ENCODE data around the gene SIGLEC6. TPM values are rescaled to one million over a fixed set of nuclear protein-coding genes. Genes with fewer than 3 reads are reported as not detected.

Gene SIGLEC6
- total and polyA plus RNA-seq, 5 donors = 0.25 to 0.37 (median 0.35) TPM; not detected in 2

DNA sequence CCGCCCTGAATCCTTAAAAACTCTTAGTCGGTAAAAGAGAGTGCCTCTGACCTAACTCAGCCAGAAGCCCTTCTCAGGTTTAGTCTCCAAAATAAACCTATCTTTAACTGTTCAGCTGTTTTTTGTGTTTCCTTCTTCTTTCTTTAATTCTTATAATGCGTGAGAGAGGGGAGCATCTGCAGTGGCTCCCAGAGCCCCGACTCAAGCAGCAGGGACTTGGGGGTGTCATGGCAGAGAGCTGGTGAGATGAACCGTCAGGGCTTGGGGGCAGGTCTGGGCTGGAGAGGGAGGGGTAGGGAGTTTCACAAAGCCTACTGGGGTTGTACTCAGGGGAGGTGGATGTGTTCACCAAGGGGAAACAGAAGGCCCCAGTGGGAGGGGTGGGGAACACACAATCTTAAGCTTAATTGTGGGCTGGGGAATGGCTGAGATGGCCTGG is 16.8 kb upstream of the SIGLEC6 start:
- no peak for DNase-seq
- ATAC-seq = no peak
- H3K27me3 ChIP-seq (ENCODE audit: control insufficient read depth, insufficient read depth) = no peaks in the 10 kb centered on the region

DNA sequence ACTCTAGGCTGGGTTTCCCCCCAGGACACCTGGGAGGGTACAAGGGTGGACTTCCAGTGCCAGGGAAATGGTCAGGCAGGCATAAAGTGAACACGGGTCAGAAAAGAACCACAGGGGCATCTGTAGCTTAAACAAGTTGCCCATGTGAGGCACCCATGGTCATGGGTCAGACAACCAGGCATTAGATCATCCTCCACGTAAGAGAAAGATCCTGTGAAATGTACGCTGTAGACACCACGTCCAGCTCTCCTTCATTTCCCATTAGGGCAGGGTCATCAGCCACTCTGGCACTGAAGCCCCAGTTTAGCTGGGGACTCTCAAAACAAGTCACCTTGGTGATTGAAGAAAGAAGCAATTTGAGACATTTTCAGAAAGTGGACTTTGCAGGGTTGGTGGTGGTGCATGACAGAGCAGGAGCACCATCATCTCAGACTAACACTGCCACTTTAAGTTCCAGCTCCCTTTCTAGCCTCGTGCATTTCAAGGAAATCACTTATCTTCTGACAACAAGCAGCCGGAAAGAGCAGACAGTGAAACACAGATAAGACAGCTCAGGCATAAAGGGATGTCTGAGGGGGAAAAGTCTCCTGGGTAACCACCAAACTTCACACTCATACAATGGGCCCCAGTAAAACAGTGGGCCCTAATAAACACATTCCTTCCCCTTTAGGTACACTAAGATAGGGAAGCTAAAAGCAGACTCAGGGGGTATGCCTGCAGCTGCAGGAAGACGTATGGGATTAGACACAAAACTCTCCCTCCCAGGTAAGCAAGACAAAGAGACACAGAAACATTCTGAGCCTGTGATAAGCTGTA is 16.1 kb upstream of the SIGLEC6 start:
- intact Hi-C loops (cut with DNase I) = no loop called here
- no peaks in the 10 kb centered on the region for H3K9me3 ChIP-seq (ENCODE audit: control insufficient read depth, low read length)
- H3K27ac ChIP-seq (ENCODE audit: low read length) = no peak overlapping the region
- H3K4me3 ChIP-seq (ENCODE audit: low read length) = no peak overlapping the region
- DNase-seq = no peak
- H3K4me1 ChIP-seq (ENCODE audit: control insufficient read depth, insufficient read depth, low read length) = no peaks in the 10 kb centered on the region
- H3K27me3 ChIP-seq (ENCODE audit: control insufficient read depth, insufficient read depth) = no peaks in the 10 kb centered on the region
- peak in 1 of 2 donors; percentile 62 for ATAC-seq
- 29% methylated on average over 7 of the region's 7 CpGs for WGBS

More for the DNA sequence above, 16.8 kb upstream of the SIGLEC6 start:
- intact Hi-C loops (cut with DNase I) = no loop called here
- H3K27ac ChIP-seq (ENCODE audit: low read length) = no peak overlapping the region
- H3K4me1 ChIP-seq (ENCODE audit: control insufficient read depth, insufficient read depth, low read length) = no peaks in the 10 kb centered on the region
- H3K9me3 ChIP-seq (ENCODE audit: control insufficient read depth, low read length) = no peaks in the 10 kb centered on the region
- no peak overlapping the region for H3K4me3 ChIP-seq (ENCODE audit: low read length)
- 50% methylated on average over 5 of the region's 5 CpGs for WGBS

DNA sequence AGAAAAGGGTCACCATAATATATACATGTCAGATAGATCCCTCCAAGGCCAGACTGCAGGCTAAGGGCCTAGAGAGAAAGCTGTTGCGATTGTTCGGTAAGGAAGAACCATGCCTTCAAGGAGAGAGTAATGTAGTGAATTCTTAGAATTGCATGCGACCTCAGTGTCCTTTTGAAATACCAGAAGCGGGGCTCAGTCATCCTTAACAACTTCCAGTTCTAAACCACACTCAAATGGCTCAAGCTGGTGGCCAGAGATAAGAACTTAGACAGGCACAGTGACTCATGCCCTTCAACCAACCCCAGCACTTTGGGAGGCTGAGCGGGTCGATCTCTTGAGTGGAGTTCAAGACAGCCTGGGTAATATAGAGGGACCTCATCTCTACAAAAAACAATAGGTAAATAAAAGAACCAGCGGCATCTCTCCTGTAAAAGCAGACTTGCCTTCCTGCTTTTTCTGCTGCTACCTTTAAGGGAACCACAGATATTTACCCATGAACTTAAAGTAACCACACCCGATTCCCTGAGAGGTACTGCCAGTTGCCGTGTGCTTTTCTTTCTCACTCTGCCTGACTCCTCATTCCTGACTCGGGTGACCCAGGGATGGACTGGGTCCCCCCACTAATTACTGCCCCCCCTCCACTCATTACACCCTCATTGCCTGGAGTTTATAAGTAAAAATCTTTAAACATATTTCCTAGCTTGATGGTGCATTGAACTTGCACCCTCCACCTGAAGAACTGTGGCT is 15.4 kb upstream of the SIGLEC6 start:
- Histone ChIP-seq H3K27me3 (ENCODE audit: control insufficient read depth, insufficient read depth) (no peaks in the 10 kb centered on the region), H3K9me3 (ENCODE audit: control insufficient read depth, low read length) (no peaks in the 10 kb centered on the region), H3K4me1 (ENCODE audit: control insufficient read depth, insufficient read depth, low read length) (no peaks in the 10 kb centered on the region), H3K27ac (ENCODE audit: low read length) (no peak overlapping the region), H3K4me3 (ENCODE audit: low read length) (no peak overlapping the region)
- WGBS = 43% methylated on average over 10 of the region's 10 CpGs
- intact Hi-C loops (cut with DNase I) = no loop called here
- DNase-seq = no peak
- ATAC-seq = peak in 1 of 2 donors; percentile 77

DNA sequence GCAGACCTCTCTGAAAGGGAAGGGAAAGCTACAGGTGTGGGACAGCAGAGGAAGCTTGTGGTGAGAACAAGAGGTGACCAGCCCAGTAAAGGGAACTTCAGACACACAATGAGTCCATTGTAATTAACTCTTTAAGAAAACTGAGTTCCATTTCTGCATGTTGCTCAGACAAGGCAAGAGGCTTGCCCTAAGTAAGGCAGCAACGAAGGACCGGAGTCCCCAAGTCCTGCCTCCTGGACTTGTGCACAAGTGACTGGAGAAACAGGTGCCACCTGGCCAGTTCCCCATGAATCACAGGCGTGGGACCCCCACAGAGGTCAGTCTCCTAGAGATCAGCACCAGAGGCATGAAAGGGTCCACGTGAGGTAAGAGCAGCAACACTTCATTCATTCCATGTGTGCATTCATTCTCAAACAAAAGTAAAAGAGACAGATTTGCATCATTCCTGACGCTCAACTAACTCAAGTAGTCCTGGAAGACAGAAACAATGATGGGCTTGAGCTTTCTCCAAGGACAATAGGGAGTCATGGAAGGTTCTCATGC is 14.7 kb upstream of the SIGLEC6 start:
- no peak for DNase-seq
- Histone ChIP-seq H3K27me3 (ENCODE audit: control insufficient read depth, insufficient read depth) (no peaks in the 10 kb centered on the region), H3K27ac (ENCODE audit: low read length) (no peak overlapping the region), H3K4me1 (ENCODE audit: control insufficient read depth, insufficient read depth, low read length) (no peaks in the 10 kb centered on the region), H3K4me3 (ENCODE audit: low read length) (no peak overlapping the region), H3K9me3 (ENCODE audit: control insufficient read depth, low read length) (no peaks in the 10 kb centered on the region)
- 62% methylated on average over 5 of the region's 5 CpGs for WGBS
- intact Hi-C loops (cut with DNase I) = no loop called here
- no peak for ATAC-seq

DNA sequence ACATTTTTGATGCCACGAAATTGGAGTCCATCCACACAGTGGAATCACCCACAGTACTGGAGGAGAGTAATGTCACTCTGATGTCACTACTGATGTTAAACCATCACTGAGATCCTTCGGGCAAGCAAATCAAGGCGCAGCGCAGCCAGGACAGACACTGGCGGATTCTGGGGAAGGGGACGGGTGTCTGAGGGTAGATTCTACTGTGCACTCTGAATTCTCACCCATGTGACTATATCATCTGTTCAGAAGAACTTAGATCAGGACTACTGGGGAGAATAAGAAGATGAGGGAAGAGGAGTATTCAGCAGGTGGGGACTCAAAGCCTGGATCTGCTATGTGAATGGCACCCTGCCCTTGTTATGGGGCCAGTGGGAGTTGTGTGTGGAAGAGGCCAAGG is 12.6 kb upstream of the SIGLEC6 start:
- H3K27me3 ChIP-seq (ENCODE audit: control insufficient read depth, insufficient read depth) = no peaks in the 10 kb centered on the region
- ATAC-seq (no peak), DNase-seq (no peak)
- WGBS = 80% methylated on average over 6 of the region's 6 CpGs
- no peaks in the 10 kb centered on the region for H3K4me1 ChIP-seq (ENCODE audit: control insufficient read depth, insufficient read depth, low read length)
- no peaks in the 10 kb centered on the region for H3K9me3 ChIP-seq (ENCODE audit: control insufficient read depth, low read length)
- no peak overlapping the region for H3K27ac ChIP-seq (ENCODE audit: low read length)
- no peak overlapping the region for H3K4me3 ChIP-seq (ENCODE audit: low read length)
- intact Hi-C loops (cut with DNase I) = no loop called here

DNA sequence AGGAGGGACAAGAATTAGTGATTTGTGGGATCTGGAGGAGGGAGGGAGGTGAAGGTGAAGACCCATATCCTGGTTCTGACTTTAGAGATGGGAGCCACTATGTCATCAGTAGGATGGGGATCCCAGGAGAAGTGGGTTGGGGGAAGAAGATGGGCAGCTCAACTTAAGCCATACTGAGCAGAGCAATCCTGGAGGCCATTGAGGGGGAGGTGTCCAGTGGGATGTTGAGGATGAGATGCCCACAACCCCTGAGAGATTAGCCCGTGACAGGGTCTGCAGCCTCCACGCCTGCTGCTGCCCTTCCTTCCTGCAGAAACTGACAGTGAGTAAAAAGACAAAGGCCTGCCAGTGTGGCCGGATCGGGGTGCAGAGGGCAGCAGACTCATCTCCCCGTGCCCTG is 11.2 kb upstream of the SIGLEC6 start:
- Histone ChIP-seq H3K4me1 (ENCODE audit: control insufficient read depth, insufficient read depth, low read length) (no peaks in the 10 kb centered on the region), H3K27me3 (ENCODE audit: control insufficient read depth, insufficient read depth) (peaks cover 3% of the 10 kb centered on the region), H3K9me3 (ENCODE audit: control insufficient read depth, low read length) (no peaks in the 10 kb centered on the region), H3K27ac (ENCODE audit: low read length) (no peak overlapping the region), H3K4me3 (ENCODE audit: low read length) (no peak overlapping the region)
- intact Hi-C loops (cut with DNase I) = no loop called here
- ATAC-seq (no peak), DNase-seq (no peak)
- 56% methylated on average over 5 of the region's 5 CpGs for WGBS

DNA sequence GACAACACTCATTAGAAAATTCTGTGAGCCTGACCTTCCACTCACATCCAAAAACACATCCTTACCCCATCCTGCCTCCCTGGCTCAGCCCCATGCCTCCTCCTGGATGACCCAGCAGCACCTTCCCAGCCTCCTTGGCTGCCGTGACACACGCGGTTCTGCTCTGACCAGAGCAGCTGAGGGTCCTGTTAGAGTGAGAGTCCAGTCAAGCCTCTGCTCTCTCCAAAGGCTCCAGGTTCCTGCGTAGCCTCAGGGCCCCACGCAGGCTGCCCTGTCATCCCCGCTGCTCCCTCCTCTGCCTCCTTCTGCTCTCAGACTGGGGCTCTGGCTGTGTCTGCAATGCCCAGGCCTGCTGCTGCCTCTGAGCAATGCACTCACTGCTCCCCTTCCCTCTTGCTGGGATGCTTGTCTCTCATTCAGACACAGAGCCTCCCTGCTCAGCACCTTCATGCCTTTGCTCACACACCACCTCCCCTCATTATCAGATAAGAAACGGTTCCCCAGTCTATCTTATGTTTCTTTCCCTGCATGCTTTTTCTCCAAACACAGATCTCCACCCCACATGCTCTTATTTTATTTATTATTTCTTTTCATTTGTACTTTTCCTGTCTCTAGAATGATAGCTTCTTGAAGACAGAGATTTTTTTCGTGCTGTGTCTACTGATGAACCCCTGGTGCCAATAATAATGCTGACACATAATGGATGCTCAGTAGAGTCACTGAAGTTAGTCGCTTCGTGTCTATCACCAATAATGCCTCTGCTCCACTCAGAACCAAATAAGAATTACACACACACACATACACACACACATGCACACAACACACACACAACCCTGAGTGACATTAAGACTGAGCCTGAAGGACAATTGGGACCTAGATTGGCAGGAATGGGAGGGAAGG is 10.2 kb upstream of the SIGLEC6 start:
- peak in 1 of 2 donors; percentile 33 for ATAC-seq
- no peak overlapping the region for H3K4me3 ChIP-seq (ENCODE audit: low read length)
- no peaks in the 10 kb centered on the region for H3K4me1 ChIP-seq (ENCODE audit: control insufficient read depth, insufficient read depth, low read length)
- WGBS = 60% methylated on average over 10 of the region's 10 CpGs
- H3K27me3 ChIP-seq (ENCODE audit: control insufficient read depth, insufficient read depth) = peaks cover 3% of the 10 kb centered on the region
- no peaks in the 10 kb centered on the region for H3K9me3 ChIP-seq (ENCODE audit: control insufficient read depth, low read length)
- intact Hi-C loops (cut with DNase I) = no loop called here
- no peak for DNase-seq
- no peak overlapping the region for H3K27ac ChIP-seq (ENCODE audit: low read length)

DNA sequence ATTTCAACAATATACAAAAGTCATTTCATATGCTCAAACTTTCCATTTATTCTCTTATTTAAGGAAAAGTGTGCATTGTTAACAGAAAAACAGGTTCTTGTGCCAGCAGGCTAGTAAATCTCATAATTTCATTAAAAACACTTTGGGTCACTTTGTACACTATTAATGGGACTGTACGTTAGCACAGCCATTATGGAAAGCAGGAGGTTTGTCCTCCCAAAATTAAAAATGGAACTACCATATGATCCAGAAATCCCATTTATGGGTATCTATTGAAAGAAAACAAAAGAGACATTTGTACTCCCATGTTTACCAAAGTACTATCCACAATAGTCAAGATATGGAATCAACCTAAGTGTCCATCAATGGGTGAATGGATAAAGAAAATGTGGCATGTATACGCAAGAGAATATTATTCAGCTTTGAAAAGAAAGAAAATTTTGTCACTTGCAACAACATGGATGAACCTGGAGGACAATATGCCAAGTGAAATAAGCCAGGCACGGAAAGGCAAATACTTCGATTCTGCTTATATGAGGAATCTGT is 8.4 kb upstream of the SIGLEC6 start:
- no peaks in the 10 kb centered on the region for H3K9me3 ChIP-seq (ENCODE audit: control insufficient read depth, low read length)
- intact Hi-C loops (cut with DNase I) = no loop called here
- no peak overlapping the region for H3K27ac ChIP-seq (ENCODE audit: low read length)
- no peak overlapping the region for H3K4me3 ChIP-seq (ENCODE audit: low read length)
- ATAC-seq (no peak), DNase-seq (no peak)
- peaks cover 3% of the 10 kb centered on the region for H3K27me3 ChIP-seq (ENCODE audit: control insufficient read depth, insufficient read depth)
- H3K4me1 ChIP-seq (ENCODE audit: control insufficient read depth, insufficient read depth, low read length) = no peaks in the 10 kb centered on the region
- 84% methylated on average over 4 of the region's 4 CpGs for WGBS

DNA sequence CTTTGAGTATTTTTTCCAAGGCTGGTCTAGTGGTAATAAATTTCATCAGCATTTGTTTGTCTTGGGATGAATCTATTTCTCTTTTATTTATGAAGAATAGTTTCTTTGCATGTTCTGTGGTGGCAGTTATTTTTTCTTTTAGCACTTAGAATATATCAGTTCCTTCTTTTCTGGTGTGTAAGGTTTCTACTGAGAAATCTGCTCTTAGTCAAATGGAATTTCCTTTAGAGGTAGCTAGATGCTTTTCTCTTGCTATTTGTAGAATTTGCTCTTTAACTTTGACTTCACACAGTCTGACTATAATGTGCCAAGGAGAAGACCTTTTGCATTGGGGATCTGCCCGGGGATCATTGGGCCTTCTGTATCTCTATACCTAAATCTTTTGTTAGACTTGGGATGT is 4.1 kb upstream of the SIGLEC6 start:
- peaks cover 3% of the 10 kb centered on the region for H3K27me3 ChIP-seq (ENCODE audit: control insufficient read depth, insufficient read depth)
- no peak for ATAC-seq
- no peak overlapping the region for H3K4me3 ChIP-seq (ENCODE audit: low read length)
- H3K9me3 ChIP-seq (ENCODE audit: control insufficient read depth, low read length) = no peaks in the 10 kb centered on the region
- H3K4me1 ChIP-seq (ENCODE audit: control insufficient read depth, insufficient read depth, low read length) = no peaks in the 10 kb centered on the region
- DNase-seq = no peak
- intact Hi-C loops (cut with DNase I) = no loop called here
- no peak overlapping the region for H3K27ac ChIP-seq (ENCODE audit: low read length)
- 75% methylated on average over 1 of the region's 1 CpG for WGBS

DNA sequence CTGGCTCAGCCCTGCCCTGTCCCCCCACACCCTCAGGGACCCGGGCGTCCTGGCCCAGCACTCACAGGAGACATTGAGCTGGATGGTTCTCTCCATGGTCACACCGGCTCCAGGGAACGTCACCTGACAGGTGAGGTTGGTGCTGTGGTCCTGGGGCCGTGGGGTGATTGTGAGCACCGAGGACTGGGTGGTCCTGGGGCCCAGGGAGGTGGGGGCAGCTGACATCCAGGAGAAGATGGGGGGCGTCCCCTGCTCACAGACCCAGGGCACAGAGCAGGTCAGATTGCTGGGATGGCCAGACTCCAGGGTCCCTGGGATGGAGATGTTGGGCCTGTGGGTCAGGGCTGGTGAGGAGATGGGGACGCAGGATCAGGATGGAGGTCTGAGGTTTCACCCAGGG is 854 bp downstream of the SIGLEC6 start:
- no peaks in the 10 kb centered on the region for H3K4me1 ChIP-seq (ENCODE audit: control insufficient read depth, insufficient read depth, low read length)
- no peaks in the 10 kb centered on the region for H3K9me3 ChIP-seq (ENCODE audit: control insufficient read depth, low read length)
- H3K27me3 ChIP-seq (ENCODE audit: control insufficient read depth, insufficient read depth) = no peaks in the 10 kb centered on the region
- DNase-seq = no peak
- ATAC-seq = no peak
- 86% methylated on average over 8 of the region's 8 CpGs for WGBS
- H3K27ac ChIP-seq (ENCODE audit: low read length) = no peak overlapping the region
- intact Hi-C loops (cut with DNase I) = no loop called here
- no peak overlapping the region for H3K4me3 ChIP-seq (ENCODE audit: low read length)
